OCI-LY1 (cell line): ENCODE results near the gene CERS6.

Source experiments
- H2AFZ ChIP-seq: fragments of 200-600 bp; sonication (generic), shearing (Covaris generic); 2 replicates; pipeline ENCODE4 v1.6.0; 2014; ENCODE audit warnings: antibody characterized with exemption, mild to moderate bottlenecking, low read length
- H3F3A ChIP-seq: fragments of 200-600 bp; sonication (generic), shearing (Covaris generic); 2 replicates; pipeline ENCODE4 v1.6.0; 2014; ENCODE audit warnings: mild to moderate bottlenecking, antibody characterized with exemption, low read length, moderate library complexity; ENCODE audit not compliant: insufficient read depth
- H3K27ac ChIP-seq: fragments of 200-600 bp; sonication (generic); 2 replicates; pipeline ENCODE4 v1.5.1; 2014; ENCODE audit warnings: low read length, mixed run types, mild to moderate bottlenecking, low read depth; ENCODE audit not compliant: poor library complexity, severe bottlenecking
- H3K27me3 ChIP-seq: fragments of 200-600 bp; sonication (generic); 2 replicates; pipeline ENCODE4 v1.6.0; 2014; ENCODE audit warnings: antibody characterized with exemption, mild to moderate bottlenecking, low read length, moderate library complexity; ENCODE audit not compliant: insufficient read depth
- H3K36me3 ChIP-seq: fragments of 200-600 bp; sonication (generic); 2 replicates; pipeline ENCODE4 v1.6.1; 2014; ENCODE audit warnings: mild to moderate bottlenecking, antibody characterized with exemption, low read length, moderate library complexity, mixed read lengths; ENCODE audit not compliant: insufficient read depth
- H3K4me1 ChIP-seq: fragments of 200-600 bp; sonication (generic); 2 replicates; pipeline ENCODE4 v1.5.1; 2014; ENCODE audit warnings: mild to moderate bottlenecking, low read length, moderate library complexity; ENCODE audit not compliant: insufficient read depth, severe bottlenecking
- H3K4me2 ChIP-seq: fragments of 200-600 bp; sonication (generic), shearing (Covaris generic); 2 replicates; pipeline ENCODE4 v1.6.1; 2014; ENCODE audit warnings: low read length
- H3K4me3 ChIP-seq: fragments of 200-600 bp; sonication (generic); 2 replicates; pipeline ENCODE4 v1.5.1; 2014; ENCODE audit warnings: low read length, low read depth, mild to moderate bottlenecking, mixed read lengths; ENCODE audit not compliant: poor library complexity, severe bottlenecking
- H3K79me2 ChIP-seq: fragments of 200-600 bp; shearing (Covaris generic); 2 replicates; pipeline ENCODE4 v1.6.1; 2016; ENCODE audit warnings: mixed run types, low read length, mixed read lengths; ENCODE audit not compliant: insufficient read depth
- H3K9ac ChIP-seq: fragments of 200-600 bp; sonication (generic), shearing (Covaris generic); 2 replicates; pipeline ENCODE4 v1.6.1; 2014; ENCODE audit warnings: mild to moderate bottlenecking, low read length, mixed read lengths
- H3K9me2 ChIP-seq: fragments of 200-600 bp; sonication (generic), shearing (Covaris generic); 2 replicates; pipeline ENCODE4 v1.6.1; 2014; ENCODE audit warnings: low read depth, mild to moderate bottlenecking, low read length, mixed read lengths
- H3K9me3 ChIP-seq: fragments of 200-600 bp; shearing (Covaris generic); 2 replicates; pipeline ENCODE4 v1.6.1; 2014; ENCODE audit warnings: low read length, mixed read lengths
- H4K20me1 ChIP-seq: fragments of 200-600 bp; sonication (generic), shearing (Covaris generic); 2 replicates; pipeline ENCODE4 v1.6.0; 2016; ENCODE audit warnings: mild to moderate bottlenecking, low read length; ENCODE audit not compliant: insufficient read depth
- EZH2 ChIP-seq: fragments of 200-600 bp; sonication (generic), shearing (Covaris generic); IDR thresholded peaks from 2 replicates; pipeline ENCODE4 v1.8.0; 2017; ENCODE audit warnings: borderline replicate concordance, mixed run types, mild to moderate bottlenecking, antibody characterized with exemption, low read length, moderate library complexity, mixed read lengths
- TF ChIP-seq, protein P1 (sequence below): fragments of 200-600 bp; sonication (generic), shearing (Covaris generic); IDR thresholded peaks from 2 replicates; pipeline ENCODE4 v1.5.1; 2017; ENCODE audit warnings: mild to moderate bottlenecking, antibody characterized with exemption, low read length, moderate library complexity, mixed read lengths

CERS6 gene

DNA sequence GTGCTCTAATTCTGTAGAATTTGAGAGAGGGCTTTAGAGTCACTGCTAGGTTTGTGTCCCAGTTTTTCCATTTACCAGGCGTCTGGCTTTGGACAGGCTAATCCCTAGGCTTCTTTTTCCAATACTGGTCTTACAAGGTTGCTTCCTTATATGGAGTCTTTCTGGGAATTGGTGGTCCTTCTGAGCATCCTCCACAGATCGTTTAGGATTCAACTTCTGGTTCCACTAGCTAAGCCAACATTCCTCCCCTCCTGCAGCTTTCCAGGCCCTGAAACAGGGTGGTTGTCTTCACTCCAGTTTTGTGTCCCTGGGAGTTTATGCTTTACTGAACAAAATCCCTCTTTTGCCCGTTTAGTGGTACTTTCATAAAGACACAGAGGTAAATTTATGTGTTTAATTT lies 170.6 kb downstream of the CERS6 start:
- TF ChIP-seq EZH2 = no peak
- TF ChIP-seq, protein P1, sequence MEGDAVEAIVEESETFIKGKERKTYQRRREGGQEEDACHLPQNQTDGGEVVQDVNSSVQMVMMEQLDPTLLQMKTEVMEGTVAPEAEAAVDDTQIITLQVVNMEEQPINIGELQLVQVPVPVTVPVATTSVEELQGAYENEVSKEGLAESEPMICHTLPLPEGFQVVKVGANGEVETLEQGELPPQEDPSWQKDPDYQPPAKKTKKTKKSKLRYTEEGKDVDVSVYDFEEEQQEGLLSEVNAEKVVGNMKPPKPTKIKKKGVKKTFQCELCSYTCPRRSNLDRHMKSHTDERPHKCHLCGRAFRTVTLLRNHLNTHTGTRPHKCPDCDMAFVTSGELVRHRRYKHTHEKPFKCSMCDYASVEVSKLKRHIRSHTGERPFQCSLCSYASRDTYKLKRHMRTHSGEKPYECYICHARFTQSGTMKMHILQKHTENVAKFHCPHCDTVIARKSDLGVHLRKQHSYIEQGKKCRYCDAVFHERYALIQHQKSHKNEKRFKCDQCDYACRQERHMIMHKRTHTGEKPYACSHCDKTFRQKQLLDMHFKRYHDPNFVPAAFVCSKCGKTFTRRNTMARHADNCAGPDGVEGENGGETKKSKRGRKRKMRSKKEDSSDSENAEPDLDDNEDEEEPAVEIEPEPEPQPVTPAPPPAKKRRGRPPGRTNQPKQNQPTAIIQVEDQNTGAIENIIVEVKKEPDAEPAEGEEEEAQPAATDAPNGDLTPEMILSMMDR = no peak
- H4K20me1 ChIP-seq = no peaks in the 10 kb centered on the region
- no peaks in the 10 kb centered on the region for H3K4me1 ChIP-seq
- no peaks in the 10 kb centered on the region for H3K27me3 ChIP-seq
- H3K36me3 ChIP-seq = no peaks in the 10 kb centered on the region
- no peak overlapping the region for H2AFZ ChIP-seq
- no peak overlapping the region for H3K4me3 ChIP-seq
- H3K4me2 ChIP-seq = no peak overlapping the region
- H3K79me2 ChIP-seq = no peaks in the 10 kb centered on the region
- no peak overlapping the region for H3K9ac ChIP-seq
- no peak overlapping the region for H3K27ac ChIP-seq
- no peaks in the 10 kb centered on the region for H3K9me3 ChIP-seq
- no peaks in the 10 kb centered on the region for H3F3A ChIP-seq
- no peaks in the 10 kb centered on the region for H3K9me2 ChIP-seq

DNA sequence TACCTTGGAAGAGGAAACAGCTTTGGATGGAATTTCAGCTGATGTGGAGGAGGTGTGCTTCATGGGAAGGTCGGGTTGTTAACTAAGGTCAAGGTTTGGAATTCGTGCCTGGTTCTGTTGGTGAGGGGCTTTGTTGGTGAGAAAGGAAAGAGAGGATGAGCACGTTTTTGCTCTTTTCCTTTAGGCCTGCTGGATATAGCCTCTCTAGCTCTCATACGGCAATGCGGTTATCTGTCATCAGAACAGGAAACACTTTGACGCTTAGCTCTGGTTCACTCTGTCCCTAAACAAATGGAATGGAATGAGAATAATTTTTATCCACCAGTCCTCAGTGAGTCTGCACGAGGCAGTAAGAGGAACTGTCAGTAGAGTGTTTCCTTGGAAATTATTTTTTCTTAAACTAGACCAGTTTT lies 176.6 kb downstream of the CERS6 start:
- no peak overlapping the region for H3K9ac ChIP-seq
- H3K4me1 ChIP-seq = no peaks in the 10 kb centered on the region
- no peak overlapping the region for H3K4me3 ChIP-seq
- H3K9me2 ChIP-seq = no peaks in the 10 kb centered on the region
- H3F3A ChIP-seq = no peaks in the 10 kb centered on the region
- H3K27me3 ChIP-seq = no peaks in the 10 kb centered on the region
- no peak overlapping the region for H2AFZ ChIP-seq
- no peaks in the 10 kb centered on the region for H3K79me2 ChIP-seq
- no peaks in the 10 kb centered on the region for H3K9me3 ChIP-seq
- no peak overlapping the region for H3K4me2 ChIP-seq
- no peaks in the 10 kb centered on the region for H4K20me1 ChIP-seq
- H3K27ac ChIP-seq = no peak overlapping the region
- H3K36me3 ChIP-seq = no peaks in the 10 kb centered on the region
- no peak for TF ChIP-seq EZH2
- TF ChIP-seq, protein P1 = no peak

DNA sequence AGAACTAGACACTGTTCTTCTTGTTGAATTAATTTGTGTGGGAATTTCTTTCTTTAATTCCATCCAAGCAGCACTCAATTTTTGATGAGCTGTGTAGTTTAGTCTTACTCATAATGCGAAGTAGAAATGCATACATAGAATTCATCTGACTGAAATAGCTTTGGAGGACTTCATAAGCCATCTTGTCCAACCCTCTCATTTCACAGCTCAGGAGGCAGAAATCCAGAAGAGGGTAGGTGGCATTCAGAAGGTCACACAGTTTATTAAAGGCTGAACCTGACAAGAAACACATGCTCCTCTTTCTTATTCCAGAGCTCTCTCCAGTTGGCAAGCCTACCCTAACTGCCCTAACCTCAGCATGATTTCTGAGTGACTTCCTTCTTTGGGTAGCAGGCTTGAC lies 177.1 kb downstream of the CERS6 start:
- Histone ChIP-seq H3K36me3 (no peaks in the 10 kb centered on the region), H2AFZ (no peak overlapping the region), H3K4me3 (no peak overlapping the region), H3K9me3 (no peaks in the 10 kb centered on the region), H3K4me1 (no peaks in the 10 kb centered on the region), H3K9ac (no peak overlapping the region), H4K20me1 (no peaks in the 10 kb centered on the region), H3K27me3 (no peaks in the 10 kb centered on the region), H3K4me2 (no peak overlapping the region), H3F3A (no peaks in the 10 kb centered on the region), H3K79me2 (no peaks in the 10 kb centered on the region), H3K9me2 (no peaks in the 10 kb centered on the region), H3K27ac (no peak overlapping the region)
- TF ChIP-seq, protein P1 = no peak
